ENCODE results near the gene HNRNPA1. TPM values are rescaled to one million over a fixed set of nuclear protein-coding genes. Genes with fewer than 3 reads are reported as not detected.
"Not testable (repeated sequence)": the region's sequence is repeated elsewhere in the genome, so short reads cannot be mapped to it uniquely, and the experiment has no call there.

Gene HNRNPA1
- total RNA-seq (2014; rRNA removed; shearing (Covaris generic)), result 317 and 339 TPM in 2 replicates

DNA sequence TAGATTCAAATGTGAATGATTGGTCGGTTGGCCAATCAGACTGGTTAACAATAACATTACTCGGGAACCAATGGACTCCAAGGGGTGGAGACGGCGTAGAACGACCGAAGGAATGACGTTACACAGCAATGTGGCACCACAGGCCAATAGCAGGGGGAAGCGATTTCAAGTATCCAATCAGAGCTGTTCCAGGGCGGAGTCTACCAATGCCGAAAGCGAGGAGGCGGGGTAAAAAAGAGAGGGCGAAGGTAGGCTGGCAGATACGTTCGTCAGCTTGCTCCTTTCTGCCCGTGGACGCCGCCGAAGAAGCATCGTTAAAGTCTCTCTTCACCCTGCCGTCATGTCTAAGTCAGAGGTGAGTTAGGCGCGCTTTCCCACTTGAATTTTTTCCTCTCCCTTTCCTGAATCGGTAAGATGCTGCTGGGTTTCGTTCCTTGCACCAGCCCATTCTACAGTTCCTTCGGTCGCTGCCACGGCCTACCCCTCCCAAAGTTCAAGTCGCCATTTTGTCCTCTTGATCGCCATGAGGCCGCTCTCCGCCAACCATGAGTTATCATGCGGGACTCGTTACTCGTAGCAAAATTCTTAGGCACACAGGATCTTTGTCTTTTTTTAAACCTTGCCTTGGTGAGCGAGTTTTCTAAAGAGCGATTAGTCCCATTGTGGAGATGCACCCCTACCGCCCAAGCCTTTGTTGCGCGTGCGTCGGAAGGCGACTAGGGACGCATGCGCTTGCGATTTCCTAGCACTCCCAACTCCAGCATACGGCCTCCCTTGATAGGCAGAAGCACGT lies at the start of gene HNRNPA1:
TSS of gene HNRNPA1 (plus strand) at position 259 of the 793 bp plus-strand sequence. CDS start at position 341, 82 bp downstream.
- DNase-seq (ENCODE audit: low read depth), result peak; percentile 99

DNA sequence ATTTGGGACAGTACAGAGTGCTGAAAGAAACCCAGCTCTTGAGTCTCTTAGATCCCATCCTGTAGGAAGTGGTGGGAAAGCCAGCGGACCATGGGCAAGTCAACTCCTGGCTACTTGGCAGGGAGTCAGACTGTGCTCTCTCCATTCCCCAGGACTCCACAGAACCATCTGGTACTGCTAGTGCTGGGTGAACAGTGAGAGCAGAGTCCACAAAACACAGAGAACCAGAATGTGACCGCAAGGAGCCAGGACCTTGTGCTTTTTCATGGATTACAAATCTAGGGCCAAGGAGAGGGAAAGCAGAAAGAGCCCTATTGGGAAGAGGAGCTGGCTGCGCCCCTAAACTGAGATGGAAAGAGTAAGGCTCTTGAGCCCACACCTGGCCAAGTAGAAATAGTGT lies 49.3 kb upstream of the HNRNPA1 start:
- not testable (repeated sequence) for DNase-seq (ENCODE audit: low read depth)

- peak; percentile 41 for DNase-seq (ENCODE audit: low read depth)
Measured at GRCh38 chr12:54232790-54233189, 47.7 kb upstream of the HNRNPA1 start.

GRCh38 chr12:54238531-54238930 lies 42.0 kb upstream of the HNRNPA1 start:
- DNase-seq (ENCODE audit: low read depth), result no peak

DNA sequence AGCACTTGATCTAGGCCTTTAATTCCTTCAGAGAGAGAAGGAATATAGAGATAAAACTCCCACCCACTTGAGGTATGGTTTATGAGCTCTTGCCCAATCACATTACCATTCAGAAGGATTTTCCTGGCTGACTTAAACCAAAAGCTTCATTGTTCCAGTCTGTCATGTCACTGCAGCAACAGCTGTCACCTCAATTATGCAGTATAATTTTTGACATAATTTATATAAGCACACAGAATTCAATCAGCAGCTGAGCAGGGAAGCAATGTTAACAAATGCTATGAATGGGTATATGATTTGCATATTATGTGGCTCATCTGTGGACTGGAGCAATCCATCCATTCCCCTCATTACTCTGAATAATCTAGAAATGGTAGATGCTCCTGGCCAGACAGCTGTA lies 40.9 kb upstream of the HNRNPA1 start:
- no peak for DNase-seq (ENCODE audit: low read depth)

DNA sequence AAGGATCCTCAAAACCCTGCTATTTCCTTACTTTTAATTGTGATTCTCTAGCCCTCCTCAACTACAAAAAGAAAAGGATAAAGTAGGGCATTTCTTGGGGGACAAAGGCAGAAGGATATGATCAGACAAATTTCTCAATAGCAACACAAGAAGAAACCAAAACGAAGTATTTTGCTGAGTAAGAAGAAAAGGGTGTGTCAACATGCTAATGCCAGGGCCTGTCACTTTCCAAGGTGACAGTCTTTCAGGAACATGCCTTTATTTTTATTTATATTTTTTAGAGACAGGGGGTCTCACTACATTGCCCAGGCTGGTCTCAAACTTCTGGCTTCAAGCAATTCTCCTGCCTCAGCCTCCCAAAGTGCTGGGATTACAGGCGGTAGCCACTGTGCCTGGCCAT lies 40.4 kb upstream of the HNRNPA1 start:
- DNase-seq (ENCODE audit: low read depth), result no peak

DNA sequence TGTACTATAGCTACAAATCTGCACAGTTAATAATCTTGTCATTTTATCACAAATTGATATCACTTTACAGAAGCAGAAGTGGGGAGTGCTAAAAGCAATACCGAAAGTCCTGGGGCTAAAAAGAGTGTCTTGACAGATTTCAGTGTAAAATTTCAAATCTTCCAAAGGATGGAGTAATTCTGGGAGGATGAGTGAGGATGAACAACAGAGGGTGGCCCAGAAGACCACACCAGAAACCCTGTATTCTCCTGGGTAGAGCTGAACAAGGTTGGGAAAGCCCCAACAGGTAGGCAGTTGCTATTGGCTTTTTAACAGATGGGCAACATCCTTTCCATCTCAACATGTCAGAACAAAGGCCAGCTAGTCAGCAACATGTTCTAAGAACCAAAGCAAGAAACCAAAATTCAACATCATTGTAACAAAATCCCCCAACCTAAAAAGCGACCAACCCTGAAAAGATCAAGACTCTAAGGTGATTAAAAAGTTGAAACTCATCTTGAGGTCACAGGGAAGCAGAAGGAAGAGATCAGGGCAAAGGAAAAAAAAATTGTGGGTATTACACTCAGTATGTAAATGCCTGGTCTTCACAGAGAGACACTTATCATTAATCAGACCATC lies 39.4 kb upstream of the HNRNPA1 start:
- no peak for DNase-seq (ENCODE audit: low read depth)

GRCh38 chr12:54246011-54246641 lies 34.4 kb upstream of the HNRNPA1 start:
- no peak for DNase-seq (ENCODE audit: low read depth)

DNA sequence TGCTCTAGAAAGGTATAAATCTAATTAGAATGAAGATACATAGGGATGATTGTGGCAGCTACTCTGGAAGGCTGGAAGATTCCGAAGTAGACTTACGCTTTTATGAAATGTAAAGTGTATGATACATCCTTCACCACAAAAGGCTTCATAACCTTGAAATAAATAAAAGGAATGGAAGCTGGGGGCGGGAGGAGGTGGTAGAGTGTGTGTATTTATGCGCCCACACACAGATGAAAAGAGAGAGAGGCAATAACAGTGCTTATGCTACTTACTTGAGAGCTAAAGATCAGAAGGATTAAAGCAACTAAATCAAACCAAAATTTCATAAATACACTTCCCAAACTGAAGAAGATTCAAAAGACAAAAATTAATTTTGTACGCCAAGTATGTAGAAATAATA lies 31.0 kb upstream of the HNRNPA1 start:
- no peak for DNase-seq (ENCODE audit: low read depth)

- peak; percentile 51 for DNase-seq (ENCODE audit: low read depth)
Measured at GRCh38 chr12:54251667-54252284, 28.8 kb upstream of the HNRNPA1 start.

- peak; percentile 45 for DNase-seq (ENCODE audit: low read depth)
Measured at GRCh38 chr12:54253240-54253639, 27.3 kb upstream of the HNRNPA1 start.

DNA sequence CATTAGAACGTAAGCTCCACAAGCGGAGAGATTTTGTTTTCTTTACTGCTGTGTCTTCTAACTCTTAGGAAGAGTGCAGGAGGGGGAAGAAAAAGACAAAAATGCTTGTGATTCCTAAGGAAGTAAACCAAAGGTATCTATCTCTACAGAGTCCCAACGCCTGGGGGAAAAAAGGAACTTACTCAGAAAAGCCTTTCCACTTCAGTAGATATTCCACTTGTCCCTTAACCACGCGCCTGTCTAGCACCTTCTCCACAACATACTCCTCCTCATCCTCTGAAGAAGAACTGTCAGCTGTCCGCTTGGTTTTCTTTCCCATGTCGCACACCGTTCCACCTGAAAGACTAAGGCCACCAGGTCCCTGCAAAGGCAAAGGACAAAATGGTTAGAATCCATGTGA lies 23.2 kb upstream of the HNRNPA1 start:
- DNase-seq (ENCODE audit: low read depth), result peak; percentile 43

DNA sequence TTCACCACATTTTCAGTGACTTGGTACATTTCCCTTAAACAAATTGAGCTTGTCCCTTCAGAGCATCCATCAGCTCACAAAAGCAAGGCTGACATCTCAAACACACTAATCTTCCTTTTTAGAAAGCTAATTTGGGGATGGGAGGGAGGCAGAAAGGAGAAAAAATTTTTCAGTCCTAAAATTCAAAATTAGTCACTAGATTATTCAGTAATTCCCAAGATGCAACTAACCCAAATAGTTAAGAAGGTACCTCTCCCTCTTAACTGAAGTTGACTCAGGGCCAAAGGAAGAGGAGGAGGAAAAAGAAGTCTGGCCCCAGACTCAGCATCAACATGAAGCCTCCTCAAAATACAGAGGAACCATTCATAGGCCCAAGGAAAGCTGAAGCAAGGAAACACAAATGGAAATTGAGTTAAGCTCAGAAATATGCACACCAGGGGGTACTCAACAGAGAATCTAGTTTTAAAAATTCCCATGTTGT lies 22.3 kb upstream of the HNRNPA1 start:
- peak; percentile 73 for DNase-seq (ENCODE audit: low read depth)

GRCh38 chr12:54259194-54260011 lies 21.1 kb upstream of the HNRNPA1 start:
- peak; percentile 94 for DNase-seq (ENCODE audit: low read depth)

GRCh38 chr12:54261815-54262402 lies 18.6 kb upstream of the HNRNPA1 start:
- DNase-seq (ENCODE audit: low read depth), result no peak

GRCh38 chr12:54262403-54262925 lies 18.1 kb upstream of the HNRNPA1 start:
- peak; percentile 92 for DNase-seq (ENCODE audit: low read depth)

- DNase-seq (ENCODE audit: low read depth), result no peak
Measured at GRCh38 chr12:54265364-54265812, 15.1 kb upstream of the HNRNPA1 start.

- DNase-seq (ENCODE audit: low read depth), result no peak
Measured at GRCh38 chr12:54266852-54267251, 13.7 kb upstream of the HNRNPA1 start.

DNA sequence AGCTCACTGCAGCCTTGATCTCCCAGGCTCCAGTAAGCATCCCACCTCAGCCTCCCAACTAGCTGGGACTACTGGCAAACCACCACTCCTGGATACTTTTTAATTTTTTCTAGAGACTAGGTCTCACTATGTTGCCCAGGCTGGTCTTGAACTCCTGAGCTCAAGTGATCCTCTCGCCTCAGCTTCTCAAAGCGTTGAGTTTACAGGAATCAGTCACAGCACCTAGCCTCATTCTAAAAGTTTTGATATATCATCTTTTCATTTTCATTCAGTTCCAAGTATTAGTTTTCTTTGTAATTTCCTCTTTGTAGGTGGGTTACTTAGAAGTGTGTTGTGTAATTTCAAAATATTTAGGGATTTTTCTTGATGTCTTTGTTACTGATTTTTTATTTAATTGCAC lies 10.2 kb upstream of the HNRNPA1 start:
- no peak for DNase-seq (ENCODE audit: low read depth)

- no peak for DNase-seq (ENCODE audit: low read depth)
Measured at GRCh38 chr12:54272214-54272613, 8.3 kb upstream of the HNRNPA1 start.

GRCh38 chr12:54273981-54274380 lies 6.5 kb upstream of the HNRNPA1 start:
- no peak for DNase-seq (ENCODE audit: low read depth)
